GM23248 (cell line): ENCODE data around the gene DMRT3. TPM values are rescaled to one million over a fixed set of nuclear protein-coding genes. Genes with fewer than 3 reads are reported as not detected.

ENCODE experiments used
- DNase-seq: peaks from one replicate; pipeline ENCODE4 v3.0.0-alpha.2; 2015
- H2AFZ ChIP-seq: fragments of 200-600 bp; sonication (generic); 2 replicates; pipeline ENCODE4 v1.6.1; 2016; ENCODE audit warnings: antibody characterized with exemption
- H3F3A ChIP-seq: fragments of 200-600 bp; sonication (generic); 2 replicates; pipeline ENCODE4 v1.6.1; 2016; ENCODE audit warnings: mild to moderate bottlenecking, antibody characterized with exemption, mixed run types; ENCODE audit not compliant: insufficient read depth
- H3K27ac ChIP-seq: fragments of 200-600 bp; sonication (generic); 2 replicates; pipeline ENCODE4 v1.5.1; 2016; ENCODE audit warnings: mild to moderate bottlenecking
- H3K27me3 ChIP-seq: fragments of 200-600 bp; sonication (generic); replicated peaks from 2 replicates; pipeline ENCODE4 v1.6.1; 2016; ENCODE audit warnings: mild to moderate bottlenecking; ENCODE audit not compliant: insufficient read depth
- H3K36me3 ChIP-seq: fragments of 200-600 bp; sonication (generic); 2 replicates; pipeline ENCODE4 v1.6.1; 2016; ENCODE audit warnings: low read depth, mild to moderate bottlenecking
- H3K4me1 ChIP-seq: fragments of 200-600 bp; sonication (generic); 2 replicates; pipeline ENCODE4 v1.6.1; 2016; ENCODE audit warnings: mild to moderate bottlenecking; ENCODE audit not compliant: insufficient read depth
- H3K4me2 ChIP-seq: fragments of 200-600 bp; sonication (generic); one replicate; pipeline ENCODE4 v1.6.1; 2016; ENCODE audit warnings: mild to moderate bottlenecking; ENCODE audit not compliant: unreplicated experiment
- H3K4me3 ChIP-seq: fragments of 200-600 bp; sonication (generic); 2 replicates; pipeline ENCODE4 v1.5.1; 2016; ENCODE audit warnings: mild to moderate bottlenecking
- H3K79me2 ChIP-seq: fragments of 200-600 bp; sonication (generic); 2 replicates; pipeline ENCODE4 v1.6.1; 2016; ENCODE audit warnings: mild to moderate bottlenecking; ENCODE audit not compliant: insufficient read depth
- H3K9ac ChIP-seq: fragments of 200-600 bp; sonication (generic); 2 replicates; pipeline ENCODE4 v1.6.1; 2016; ENCODE audit warnings: mild to moderate bottlenecking
- H3K9me2 ChIP-seq: fragments of 200-600 bp; sonication (generic); 2 replicates; pipeline ENCODE4 v1.6.1; 2016; ENCODE audit warnings: mixed run types, mild to moderate bottlenecking, moderate library complexity; ENCODE audit not compliant: insufficient read depth
- H3K9me3 ChIP-seq: fragments of 200-600 bp; sonication (generic); one replicate; pipeline ENCODE4 v1.6.1; 2017; ENCODE audit warnings: low read depth
- H4K20me1 ChIP-seq: fragments of 200-600 bp; sonication (generic); 2 replicates; pipeline ENCODE4 v1.6.0; 2016; ENCODE audit not compliant: insufficient read depth
- EZH2 ChIP-seq: fragments of 200-600 bp; sonication (generic); IDR thresholded peaks from 2 replicates; pipeline ENCODE4 v1.6.1; 2018; ENCODE audit warnings: antibody characterized with exemption, mild to moderate bottlenecking; ENCODE audit not compliant: insufficient read depth, poor library complexity, severe bottlenecking
- EZH2phosphoT487 ChIP-seq: fragments of 200-600 bp; sonication (generic); IDR thresholded peaks from 2 replicates; pipeline ENCODE4 v1.6.1; 2018; ENCODE audit warnings: antibody characterized with exemption, moderate library complexity, mild to moderate bottlenecking, low read depth; ENCODE audit not compliant: insufficient read depth
- WGBS, 2 experiments: methylation state at CpG; one replicate each; pipeline ENCODE4 v1.1.6; 2015 to 2017; ENCODE audit warnings: low lambda C conversion rate in 2 of 2, low coverage in 1 of 2; ENCODE audit errors: missing lambda C conversion rate in 2 of 2; 5-methylcytosine and 5-hydroxymethylcytosine counted together
- in situ Hi-C: fragments of 300-500 bp; cut with MboI; formaldehyde crosslinking; loops from 2 replicates; pipeline ENCODE4 v1.15.0; 2020
- polyA plus RNA-seq: library from polyadenylated mRNA; unstranded; fragments of >200 nt; fragmentation: Nextera tagmentation; extraction: Ambion mirVana; gene quantifications from 2 replicates; pipeline ENCODE4 v1.2.1, GENCODE V29; 2016
- total RNA-seq: library from RNA; depleted of rRNA; stranded (reverse); fragments of >200 nt; shearing (Covaris generic); gene quantifications from 2 replicates; pipeline ENCODE4 v1.2.3, GENCODE V29; 2014

Gene DMRT3
- total and polyA plus RNA-seq, 2 experiments from 2014 or later = not detected

DNA sequence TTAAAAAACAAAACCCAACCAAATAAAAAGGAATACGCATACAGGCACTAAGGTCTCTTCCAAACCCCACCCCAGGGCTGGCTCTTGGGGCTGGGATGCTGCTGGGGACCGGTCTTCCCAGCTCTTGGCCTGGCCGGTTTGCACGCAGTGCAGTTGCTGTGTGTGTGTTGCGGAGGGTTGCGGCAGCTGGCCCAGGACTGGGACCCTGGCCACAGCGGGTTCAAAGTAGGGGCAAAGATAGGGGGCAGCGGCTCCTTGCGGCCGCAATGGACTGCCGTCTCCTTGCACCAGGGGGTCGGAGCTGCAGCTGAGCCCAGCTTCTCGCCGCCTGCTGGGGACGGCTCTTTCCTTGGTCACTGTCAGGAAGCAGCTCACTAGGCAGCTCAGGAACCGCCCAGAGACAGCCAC is 5.0 kb downstream of the DMRT3 start:
- Histone ChIP-seq H3K4me1 (no peaks in the 10 kb centered on the region), H3K27ac (no peak overlapping the region), H3K79me2 (no peaks in the 10 kb centered on the region), H3K9me3 (no peaks in the 10 kb centered on the region), H3K27me3 (peaks cover 75% of the 10 kb centered on the region), H4K20me1 (no peaks in the 10 kb centered on the region), H2AFZ (no peak overlapping the region), H3K4me3 (no peak overlapping the region), H3K9me2 (no peaks in the 10 kb centered on the region), H3K36me3 (no peaks in the 10 kb centered on the region), H3K4me2 (no peak overlapping the region), H3F3A (no peaks in the 10 kb centered on the region), H3K9ac (no peak overlapping the region)
- no peak for DNase-seq
- in situ Hi-C loops = loop anchor here (25.0 kb wide), 1 partner anchor 369 kb away; no protein-coding TSS in a partner anchor
- TF ChIP-seq EZH2phosphoT487 (no peak), EZH2 (no peak)
- WGBS, 2 experiments = 40 to 44% methylated on average over 13 to 15 of the region's 16 CpGs

DNA sequence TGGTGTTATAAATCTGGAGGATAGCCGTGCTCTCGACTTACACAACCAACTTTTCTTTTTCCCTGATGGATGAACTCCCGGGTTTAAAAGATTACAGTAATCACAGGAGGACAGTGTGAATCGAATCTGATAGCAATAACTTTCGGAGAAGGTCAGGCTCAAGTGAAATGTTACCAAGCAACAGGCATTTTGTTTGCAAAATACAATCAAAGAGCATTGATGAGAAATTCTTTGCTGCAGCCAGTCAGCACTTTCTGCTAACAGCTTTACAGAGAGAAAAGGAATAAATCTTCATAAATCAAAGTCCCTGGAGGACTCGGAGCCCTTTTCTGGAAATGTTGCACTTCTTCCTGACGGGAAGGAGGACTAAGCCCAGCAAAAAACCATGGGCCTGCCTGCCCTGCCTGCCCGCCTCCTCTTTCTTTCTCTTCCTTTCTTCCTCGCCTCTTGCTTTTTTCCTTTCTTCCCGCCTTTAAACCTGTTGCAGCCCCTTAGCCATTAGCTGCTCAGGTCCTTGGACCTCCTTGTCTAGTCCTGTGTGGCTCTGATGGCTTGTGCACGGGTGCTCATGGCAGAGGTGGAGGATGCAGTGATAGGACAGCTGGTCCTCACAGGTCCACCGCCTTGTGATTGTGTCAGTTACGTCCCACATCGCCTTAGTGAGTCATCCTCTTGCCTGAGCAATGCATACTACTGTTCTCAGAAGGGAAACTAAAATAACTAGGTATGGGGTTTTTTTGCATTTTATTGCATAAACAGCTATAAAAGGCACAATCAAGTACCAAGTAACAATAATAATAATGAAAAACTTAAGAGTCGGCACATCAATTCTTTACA is 6.2 kb downstream of the DMRT3 start:
- H3F3A ChIP-seq = no peaks in the 10 kb centered on the region
- DNase-seq = no peak
- no peaks in the 10 kb centered on the region for H3K9me2 ChIP-seq
- in situ Hi-C loops = loop anchor here (25.0 kb wide), 1 partner anchor 370 kb away; no protein-coding TSS in a partner anchor
- no peaks in the 10 kb centered on the region for H3K79me2 ChIP-seq
- no peaks in the 10 kb centered on the region for H3K36me3 ChIP-seq
- no peaks in the 10 kb centered on the region for H3K4me1 ChIP-seq
- no peak overlapping the region for H3K4me3 ChIP-seq
- peaks cover 77% of the 10 kb centered on the region for H3K27me3 ChIP-seq
- H3K27ac ChIP-seq = no peak overlapping the region
- WGBS, 2 experiments = 32 to 33% methylated on average over 15 of the region's 15 CpGs
- H3K9me3 ChIP-seq = no peaks in the 10 kb centered on the region
- no peak overlapping the region for H3K9ac ChIP-seq
- TF ChIP-seq EZH2 = no peak
- no peak for TF ChIP-seq EZH2phosphoT487
- H3K4me2 ChIP-seq = no peak overlapping the region
- no peak overlapping the region for H2AFZ ChIP-seq
- H4K20me1 ChIP-seq = no peaks in the 10 kb centered on the region

DNA sequence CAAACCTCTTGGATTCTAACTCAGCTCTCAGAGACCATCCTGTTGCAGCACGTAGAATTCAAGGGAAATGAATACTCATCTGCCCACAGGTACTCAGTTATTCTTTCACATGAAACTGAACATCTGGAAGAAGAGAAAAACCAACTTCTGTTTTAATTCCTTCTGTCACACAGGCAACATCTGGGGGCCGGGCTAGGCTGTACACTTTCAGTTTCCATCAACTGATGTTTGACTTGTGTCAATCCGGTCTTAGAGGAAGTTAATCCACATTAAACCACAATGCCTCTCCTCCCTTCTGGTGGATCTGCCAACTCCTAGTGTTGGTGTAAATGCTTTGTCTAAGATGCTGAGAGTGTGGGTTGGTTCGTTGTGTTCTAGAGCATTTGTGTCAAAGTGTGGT is 17.6 kb downstream of the DMRT3 start:
- Histone ChIP-seq H3K9me3 (no peaks in the 10 kb centered on the region), H3K27ac (no peak overlapping the region), H3K4me3 (no peak overlapping the region), H2AFZ (no peak overlapping the region), H3K36me3 (no peaks in the 10 kb centered on the region), H3K27me3 (peaks cover 40% of the 10 kb centered on the region), H3K4me1 (no peaks in the 10 kb centered on the region), H3F3A (peaks cover 2% of the 10 kb centered on the region; the same call in 1 of the 2 replicates), H3K4me2 (no peak overlapping the region), H4K20me1 (no peaks in the 10 kb centered on the region), H3K9me2 (no peaks in the 10 kb centered on the region), H3K79me2 (no peaks in the 10 kb centered on the region), H3K9ac (no peak overlapping the region)
- WGBS, 2 experiments = 35 to 36% methylated on average over 4 of the region's 4 CpGs
- in situ Hi-C loops = loop anchor here (25.0 kb wide), 1 partner anchor 382 kb away; no protein-coding TSS in a partner anchor
- no peak for DNase-seq
- no peak for TF ChIP-seq EZH2phosphoT487
- no peak for TF ChIP-seq EZH2

DNA sequence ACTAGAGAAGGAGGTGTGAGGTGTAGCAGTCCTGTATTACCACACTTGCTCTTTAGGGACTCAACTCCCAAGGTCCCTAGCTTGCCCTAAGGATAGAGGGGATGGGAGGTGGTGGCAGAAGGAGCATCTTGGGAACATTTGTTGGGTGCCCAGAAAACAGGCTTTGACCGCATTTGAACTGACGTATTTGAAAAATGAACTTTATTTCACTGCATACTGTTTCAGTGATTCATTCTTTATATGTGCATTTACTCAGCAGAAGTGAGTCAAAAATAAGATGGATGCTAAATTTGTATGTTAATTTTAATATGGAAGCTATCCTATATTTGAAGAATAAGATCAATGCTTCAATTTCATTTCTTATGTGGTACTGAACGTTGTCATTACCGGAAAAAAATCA is 18.7 kb downstream of the DMRT3 start:
- no peak overlapping the region for H3K4me2 ChIP-seq
- no peak overlapping the region for H3K27ac ChIP-seq
- H3K9ac ChIP-seq = no peak overlapping the region

More for the DNA sequence above, 18.7 kb downstream of the DMRT3 start:
- Histone ChIP-seq H3K9me3 (no peaks in the 10 kb centered on the region), H4K20me1 (no peaks in the 10 kb centered on the region), H2AFZ (no peak overlapping the region), H3F3A (peaks cover 11% of the 10 kb centered on the region; the same call in 1 of the 2 replicates), H3K79me2 (no peaks in the 10 kb centered on the region), H3K36me3 (no peaks in the 10 kb centered on the region), H3K9me2 (no peaks in the 10 kb centered on the region), H3K4me1 (no peaks in the 10 kb centered on the region), H3K4me3 (no peak overlapping the region), H3K27me3 (peaks cover 30% of the 10 kb centered on the region)
- WGBS, 2 experiments = 67 to 77% methylated on average over 4 of the region's 4 CpGs
- TF ChIP-seq EZH2 = no peak
- no peak for TF ChIP-seq EZH2phosphoT487
- in situ Hi-C loops = loop anchor here (25.0 kb wide), 1 partner anchor 383 kb away; no protein-coding TSS in a partner anchor
- no peak for DNase-seq
